GM19463 (cell line): ENCODE data around the gene DSG4.

ENCODE experiments used
- ATAC-seq: cut with Tn5 transposase; IDR thresholded peaks from one replicate; pipeline ENCODE4 v1.9.1; 2021; ENCODE audit warnings: mild to moderate bottlenecking, moderate library complexity; ENCODE audit not compliant: unreplicated experiment

The DSG4 gene

GRCh38 chr18:31446854-31447253 is 70.3 kb downstream of the DSG4 start:
- no peak for ATAC-seq

- no peak for ATAC-seq
Measured at GRCh38 chr18:31447530-31448191, 71.1 kb downstream of the DSG4 start, which contains the start of gene DSG3. Gene DSG3, plus strand, starts transcription at chr18:31447741. Its CDS starts 137 bp downstream, at chr18:31447878.

- ATAC-seq: no peak
Measured at GRCh38 chr18:31450409-31450808, 73.8 kb downstream of the DSG4 start.

- ATAC-seq: no peak
Measured at GRCh38 chr18:31451625-31452024, 75.0 kb downstream of the DSG4 start.

- ATAC-seq: no peak
Measured at GRCh38 chr18:31454066-31454708, 77.6 kb downstream of the DSG4 start.
